A673 (cell line): ENCODE data around the gene ATRIP.

Experiments used
- EZH2 ChIP-seq: fragments of 200-600 bp; sonication (generic); IDR thresholded peaks from 2 replicates; pipeline ENCODE4 v1.6.1; 2017; ENCODE audit warnings: borderline replicate concordance, low read depth, mild to moderate bottlenecking, mixed read lengths, antibody characterized with exemption, low read length; ENCODE audit not compliant: poor library complexity, severe bottlenecking
- TF ChIP-seq, protein P1 (sequence below): fragments of 300-800, 200-600 bp; sonication (generic); conservative IDR thresholded peaks from 2 replicates; pipeline ENCODE4 v1.5.1; 2017; ENCODE audit warnings: low read depth, mild to moderate bottlenecking, antibody characterized with exemption, low read length, moderate library complexity, mixed read lengths

DNA sequence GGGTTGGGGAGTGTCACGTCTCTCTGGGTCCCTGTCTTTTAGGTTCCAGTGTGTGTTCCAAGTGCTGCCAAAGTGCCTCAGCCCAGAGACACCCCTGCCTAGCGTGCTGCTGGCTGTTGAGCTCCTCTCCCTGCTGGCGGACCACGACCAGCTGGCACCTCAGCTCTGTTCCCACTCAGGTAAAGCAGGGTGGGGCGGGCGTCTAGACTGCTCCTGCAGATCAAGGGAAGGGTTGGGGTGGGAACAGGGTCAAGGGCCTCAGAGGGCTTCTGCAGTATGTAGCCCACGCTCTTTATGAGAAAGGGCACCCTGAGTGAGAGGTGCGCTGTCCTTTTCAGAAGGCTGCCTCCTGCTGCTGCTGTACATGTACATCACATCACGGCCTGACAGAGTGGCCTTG, 17.2 kb downstream of the ATRIP start:
- TF ChIP-seq, protein P1, sequence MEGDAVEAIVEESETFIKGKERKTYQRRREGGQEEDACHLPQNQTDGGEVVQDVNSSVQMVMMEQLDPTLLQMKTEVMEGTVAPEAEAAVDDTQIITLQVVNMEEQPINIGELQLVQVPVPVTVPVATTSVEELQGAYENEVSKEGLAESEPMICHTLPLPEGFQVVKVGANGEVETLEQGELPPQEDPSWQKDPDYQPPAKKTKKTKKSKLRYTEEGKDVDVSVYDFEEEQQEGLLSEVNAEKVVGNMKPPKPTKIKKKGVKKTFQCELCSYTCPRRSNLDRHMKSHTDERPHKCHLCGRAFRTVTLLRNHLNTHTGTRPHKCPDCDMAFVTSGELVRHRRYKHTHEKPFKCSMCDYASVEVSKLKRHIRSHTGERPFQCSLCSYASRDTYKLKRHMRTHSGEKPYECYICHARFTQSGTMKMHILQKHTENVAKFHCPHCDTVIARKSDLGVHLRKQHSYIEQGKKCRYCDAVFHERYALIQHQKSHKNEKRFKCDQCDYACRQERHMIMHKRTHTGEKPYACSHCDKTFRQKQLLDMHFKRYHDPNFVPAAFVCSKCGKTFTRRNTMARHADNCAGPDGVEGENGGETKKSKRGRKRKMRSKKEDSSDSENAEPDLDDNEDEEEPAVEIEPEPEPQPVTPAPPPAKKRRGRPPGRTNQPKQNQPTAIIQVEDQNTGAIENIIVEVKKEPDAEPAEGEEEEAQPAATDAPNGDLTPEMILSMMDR, result no peak
- no peak for TF ChIP-seq EZH2
